VCaP (cell line): Measurements from ENCODE around the gene ZNF443.

Experiments
- H3K27ac ChIP-seq: fragments of 450-650 bp; 2 replicates; pipeline ENCODE4 v1.5.1; 2017
- CTCF ChIP-seq: fragments of 450-650 bp; conservative IDR thresholded peaks from 2 replicates; pipeline ENCODE4 v1.5.1; 2017; ENCODE audit warnings: mild to moderate bottlenecking, moderate library complexity

Gene ZNF443

DNA sequence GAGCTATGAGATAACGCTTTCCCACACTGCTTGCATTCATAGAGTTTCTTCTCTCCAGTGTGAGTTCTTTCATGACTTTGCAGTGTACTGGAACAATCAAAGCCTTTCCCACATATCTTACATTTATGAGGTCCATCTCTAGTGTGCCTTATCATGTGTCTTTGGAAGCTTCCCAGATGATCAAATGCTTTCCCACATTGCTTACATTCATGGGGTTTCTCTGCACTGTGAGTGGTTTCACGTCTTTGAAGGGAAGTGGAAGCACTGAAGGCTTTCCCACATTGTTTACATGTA lies 60.4 kb downstream of the ZNF443 start:
- no peak overlapping the region for H3K27ac ChIP-seq
- TF ChIP-seq CTCF = no peak

- no peak for TF ChIP-seq CTCF
- no peak overlapping the region for H3K27ac ChIP-seq
Measured at GRCh38 chr19:12379732-12380443, 60.9 kb downstream of the ZNF443 start.
